Stimulated activated CD4-positive, alpha-beta T cell treated with anti-CD3 and anti-CD28 coated beads, Interleukin-2, amount 100 ng/mL, for 24 hours (primary cell): Measurements from ENCODE around the gene ZNF326.
"Not testable (repeated sequence)": the region's sequence is repeated elsewhere in the genome, so short reads cannot be mapped to it uniquely, and the experiment has no call there.

Experiments used
- DNase-seq, 2 donors: peaks; one replicate each; pipeline ENCODE4 v3.0.0-alpha.2; 2020

The ZNF326 gene

GRCh38 chr1:89966656-89967055 is 28.3 kb upstream of the ZNF326 start:
- DNase-seq = no peak

GRCh38 chr1:89971600-89971999 is 23.3 kb upstream of the ZNF326 start:
- no peak for DNase-seq

GRCh38 chr1:89972024-89972423 is 22.9 kb upstream of the ZNF326 start:
- no peak for DNase-seq

GRCh38 chr1:89973471-89974127 is 21.3 kb upstream of the ZNF326 start:
- DNase-seq = no peak

- DNase-seq = no peak
Observed at GRCh38 chr1:89974256-89974655, 20.7 kb upstream of the ZNF326 start.

GRCh38 chr1:89974696-89975470 is 20.0 kb upstream of the ZNF326 start:
- DNase-seq = no peak

- no peak for DNase-seq
Observed at GRCh38 chr1:89975540-89976125, 19.3 kb upstream of the ZNF326 start.

- no peak for DNase-seq
Observed at GRCh38 chr1:89978755-89979154, 16.2 kb upstream of the ZNF326 start.

GRCh38 chr1:89980605-89981004 is 14.3 kb upstream of the ZNF326 start:
- DNase-seq = no peak

GRCh38 chr1:89982846-89983245 is 12.1 kb upstream of the ZNF326 start:
- not testable (repeated sequence) for DNase-seq

- DNase-seq = not testable (repeated sequence)
Observed at GRCh38 chr1:89984564-89985116, 10.3 kb upstream of the ZNF326 start.

- DNase-seq = no peak
Observed at GRCh38 chr1:89986020-89986419, 8.9 kb upstream of the ZNF326 start.

- DNase-seq = peak; percentile 29 to 50
Observed at GRCh38 chr1:89987159-89987819, 7.6 kb upstream of the ZNF326 start.

- DNase-seq = no peak
Observed at GRCh38 chr1:89989099-89989498, 5.8 kb upstream of the ZNF326 start.

GRCh38 chr1:89989799-89990198 is 5.1 kb upstream of the ZNF326 start:
- DNase-seq = no peak

GRCh38 chr1:89990976-89991831 is 3.7 kb upstream of the ZNF326 start:
- DNase-seq = no peak

GRCh38 chr1:89993541-89993940 is 1.4 kb upstream of the ZNF326 start:
- no peak for DNase-seq

- DNase-seq = no peak
Observed at GRCh38 chr1:89994231-89994804, 592 bp upstream of the ZNF326 start.

GRCh38 chr1:89995598-89996449 is 914 bp downstream of the ZNF326 start:
- no peak for DNase-seq

- no peak for DNase-seq
Observed at GRCh38 chr1:89996450-89997110, 1.7 kb downstream of the ZNF326 start.
